HFFc6 (cell line): ENCODE results near the gene LMO1. TPM values are rescaled to one million over a fixed set of nuclear protein-coding genes. Genes with fewer than 3 reads are reported as not detected.

Experiments
- DNase-seq: peaks from one replicate; pipeline ENCODE4 v3.0.0-alpha.2; 2018
- H3K27ac Mint-ChIP-seq: 2 replicates; pipeline ENCODE4 v1.8.0; 2020; ENCODE audit warnings: mild to moderate bottlenecking, mixed read lengths
- H3K27me3 Mint-ChIP-seq: 2 replicates; pipeline ENCODE4 v1.8.0; 2021; ENCODE audit warnings: mild to moderate bottlenecking, moderate library complexity, mixed read lengths; ENCODE audit not compliant: insufficient read depth
- H3K36me3 Mint-ChIP-seq: 2 replicates; pipeline ENCODE4 v1.8.0; 2021; ENCODE audit warnings: low read depth, mixed read lengths
- H3K4me1 Mint-ChIP-seq: 2 replicates; pipeline ENCODE4 v1.8.0; 2020; ENCODE audit warnings: low read depth, mixed read lengths
- H3K4me3 Mint-ChIP-seq: 2 replicates; pipeline ENCODE4 v1.8.0; 2020; ENCODE audit warnings: mild to moderate bottlenecking, moderate library complexity, mixed read lengths
- H3K9me3 Mint-ChIP-seq: 2 replicates; pipeline ENCODE4 v1.8.0; 2020; ENCODE audit warnings: mild to moderate bottlenecking, mixed read lengths
- total RNA-seq, 6 experiments: library from RNA; stranded (reverse); fragmentation: NEBNext Ultra II Directional; extraction: Animal tissue kit (Norgen Biotek cat#: 25700); gene quantifications; 2 replicates in 1 of 6; 3 replicates in 5 of 6; pipeline ENCODE4 v1.2.3, GENCODE V29; 2021
- TF ChIP-seq, protein P1 (sequence below): fragments of 200-600 bp; sonication (generic); IDR thresholded peaks from 2 replicates; pipeline ENCODE4 v1.5.0; 2021; ENCODE audit warnings: antibody characterized with exemption, mild to moderate bottlenecking

LMO1 gene
- total RNA-seq, 6 experiments from 2014 or later, result not detected

DNA sequence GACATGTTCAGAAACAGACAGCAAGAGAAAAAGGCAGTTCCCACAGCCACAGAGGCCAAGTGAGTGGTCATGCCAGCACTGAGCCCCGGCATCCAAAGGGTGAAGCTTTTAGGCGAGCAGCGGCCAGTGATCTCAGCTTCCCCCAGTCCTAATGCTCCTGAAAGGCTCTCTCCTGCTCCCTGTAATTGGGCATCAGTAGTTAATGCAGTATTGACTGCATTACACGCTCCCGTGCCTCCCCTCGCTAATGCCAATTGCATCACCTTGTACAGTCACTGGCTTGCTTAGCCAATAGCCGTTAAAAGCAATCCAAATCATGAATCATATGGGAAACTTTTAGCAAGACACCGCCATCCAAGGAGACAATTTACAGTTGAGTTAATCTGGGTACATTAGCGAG, 4.9 kb downstream of the LMO1 start:
- Mint-ChIP-seq H3K27ac (no peak overlapping the region), H3K36me3 (no peaks in the 10 kb centered on the region), H3K4me1 (peaks cover 14% of the 10 kb centered on the region), H3K4me3 (no peak overlapping the region), H3K27me3 (peaks cover 48% of the 10 kb centered on the region), H3K9me3 (no peaks in the 10 kb centered on the region)
- DNase-seq, result peak; percentile 54
- TF ChIP-seq, protein P1, sequence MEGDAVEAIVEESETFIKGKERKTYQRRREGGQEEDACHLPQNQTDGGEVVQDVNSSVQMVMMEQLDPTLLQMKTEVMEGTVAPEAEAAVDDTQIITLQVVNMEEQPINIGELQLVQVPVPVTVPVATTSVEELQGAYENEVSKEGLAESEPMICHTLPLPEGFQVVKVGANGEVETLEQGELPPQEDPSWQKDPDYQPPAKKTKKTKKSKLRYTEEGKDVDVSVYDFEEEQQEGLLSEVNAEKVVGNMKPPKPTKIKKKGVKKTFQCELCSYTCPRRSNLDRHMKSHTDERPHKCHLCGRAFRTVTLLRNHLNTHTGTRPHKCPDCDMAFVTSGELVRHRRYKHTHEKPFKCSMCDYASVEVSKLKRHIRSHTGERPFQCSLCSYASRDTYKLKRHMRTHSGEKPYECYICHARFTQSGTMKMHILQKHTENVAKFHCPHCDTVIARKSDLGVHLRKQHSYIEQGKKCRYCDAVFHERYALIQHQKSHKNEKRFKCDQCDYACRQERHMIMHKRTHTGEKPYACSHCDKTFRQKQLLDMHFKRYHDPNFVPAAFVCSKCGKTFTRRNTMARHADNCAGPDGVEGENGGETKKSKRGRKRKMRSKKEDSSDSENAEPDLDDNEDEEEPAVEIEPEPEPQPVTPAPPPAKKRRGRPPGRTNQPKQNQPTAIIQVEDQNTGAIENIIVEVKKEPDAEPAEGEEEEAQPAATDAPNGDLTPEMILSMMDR, result no peak

DNA sequence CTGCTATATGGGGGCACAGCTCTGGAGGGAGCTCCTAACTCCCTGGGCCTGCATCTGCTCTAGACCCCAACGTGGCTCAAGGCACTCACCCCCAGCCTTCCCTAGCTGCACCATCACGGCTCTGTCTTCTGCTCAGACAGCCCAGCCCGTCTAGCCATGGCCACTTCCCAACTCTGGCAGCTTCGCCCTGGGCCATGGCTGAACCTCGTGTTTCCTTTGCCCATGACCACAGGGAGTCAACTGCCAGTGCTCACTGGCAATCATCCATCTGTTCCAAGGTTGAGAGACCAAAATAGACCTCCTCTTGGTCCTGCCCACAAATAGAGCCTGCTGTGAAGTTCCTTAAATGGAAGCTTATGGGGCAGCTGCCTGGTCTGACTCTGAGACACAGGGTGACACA, 5.4 kb downstream of the LMO1 start:
- TF ChIP-seq, protein P1, result no peak
- no peak overlapping the region for H3K27ac Mint-ChIP-seq
- H3K9me3 Mint-ChIP-seq, result no peaks in the 10 kb centered on the region
- no peaks in the 10 kb centered on the region for H3K36me3 Mint-ChIP-seq
- DNase-seq, result no peak
- peaks cover 9% of the 10 kb centered on the region for H3K4me1 Mint-ChIP-seq
- no peak overlapping the region for H3K4me3 Mint-ChIP-seq
- H3K27me3 Mint-ChIP-seq, result peaks cover 44% of the 10 kb centered on the region

DNA sequence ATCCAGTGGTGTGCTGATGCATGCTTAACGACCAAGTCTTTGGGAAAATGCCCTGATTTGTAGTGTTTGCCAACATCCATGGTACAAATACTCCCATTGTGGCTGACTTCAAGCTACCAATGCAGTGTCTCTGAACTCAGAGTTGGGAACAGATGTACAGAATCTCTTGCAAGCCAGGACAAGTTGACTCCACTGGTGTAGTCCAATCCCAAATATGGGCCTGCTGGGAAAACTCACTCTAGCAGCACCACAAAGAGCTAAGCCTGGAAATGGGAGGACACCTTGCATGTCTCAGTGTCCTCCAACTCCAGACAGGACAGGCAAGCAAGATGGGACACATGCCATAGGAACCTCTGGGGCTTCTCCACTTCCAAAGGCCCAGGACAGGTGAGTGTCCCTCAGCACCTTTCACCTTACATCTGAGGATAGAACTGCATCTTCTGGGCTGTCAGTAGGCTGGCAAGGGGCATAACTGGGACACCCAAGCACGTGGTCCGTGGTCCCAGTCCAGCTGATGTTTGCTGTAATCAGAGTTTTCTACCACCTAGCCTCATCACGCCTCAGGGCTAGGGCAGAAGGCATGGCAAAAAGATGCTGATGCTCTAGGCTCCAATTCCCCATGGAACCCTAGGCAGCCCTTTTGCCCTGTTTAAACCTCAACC, 6.5 kb downstream of the LMO1 start:
- H3K4me1 Mint-ChIP-seq, result peaks cover 13% of the 10 kb centered on the region
- no peak overlapping the region for H3K4me3 Mint-ChIP-seq
- H3K27ac Mint-ChIP-seq, result no peak overlapping the region
- peaks cover 36% of the 10 kb centered on the region for H3K27me3 Mint-ChIP-seq
- H3K9me3 Mint-ChIP-seq, result no peaks in the 10 kb centered on the region
- no peak for DNase-seq
- no peaks in the 10 kb centered on the region for H3K36me3 Mint-ChIP-seq
- TF ChIP-seq, protein P1, result no peak

DNA sequence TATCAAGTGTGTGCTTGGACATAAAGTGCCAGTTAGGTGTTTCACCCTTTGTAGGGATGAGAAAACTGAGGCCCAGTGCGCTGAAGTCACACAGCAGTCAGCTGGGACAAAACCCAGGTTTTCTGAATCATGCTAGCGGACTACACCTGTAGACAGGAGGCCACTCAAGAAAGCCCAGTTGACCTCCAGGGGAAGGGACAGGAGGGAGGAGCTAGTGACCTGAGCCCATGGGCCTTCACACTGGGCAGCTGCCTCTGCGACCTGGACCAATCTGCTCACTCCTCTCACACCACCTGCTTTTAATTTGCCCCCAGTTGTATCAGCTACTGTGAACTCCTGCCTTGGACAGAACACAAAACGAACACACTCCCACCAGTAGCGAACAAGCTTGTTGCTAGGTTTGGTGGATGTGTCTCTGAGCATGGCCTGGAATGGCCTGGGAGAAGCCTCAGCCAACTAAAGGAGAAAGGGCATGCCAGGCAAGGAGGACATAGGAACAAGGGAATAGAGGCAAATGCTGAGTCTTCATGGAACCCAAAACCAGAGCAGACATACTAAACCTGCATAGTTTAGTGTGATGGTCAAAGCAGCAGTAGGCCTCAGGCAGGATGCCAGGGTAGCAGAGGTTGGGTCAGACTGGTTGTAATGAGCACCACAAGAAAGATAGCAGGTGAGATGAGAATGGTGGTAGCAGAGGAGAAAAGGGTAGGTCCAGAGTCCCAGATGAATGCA, 7.2 kb downstream of the LMO1 start:
- no peak overlapping the region for H3K4me3 Mint-ChIP-seq
- H3K4me1 Mint-ChIP-seq, result peaks cover 13% of the 10 kb centered on the region
- TF ChIP-seq, protein P1, result no peak
- peaks cover 29% of the 10 kb centered on the region for H3K27me3 Mint-ChIP-seq
- H3K9me3 Mint-ChIP-seq, result no peaks in the 10 kb centered on the region
- no peaks in the 10 kb centered on the region for H3K36me3 Mint-ChIP-seq
- no peak for DNase-seq
- H3K27ac Mint-ChIP-seq, result no peak overlapping the region

GRCh38 chr11:8253566-8253965, 10.1 kb downstream of the LMO1 start:
- Mint-ChIP-seq H3K9me3 (no peaks in the 10 kb centered on the region), H3K4me1 (peaks cover 6% of the 10 kb centered on the region), H3K27ac (no peak overlapping the region), H3K36me3 (no peaks in the 10 kb centered on the region), H3K4me3 (no peak overlapping the region), H3K27me3 (peaks cover 28% of the 10 kb centered on the region)
- DNase-seq, result no peak
- TF ChIP-seq, protein P1, result no peak
